Measurements from ENCODE around the gene MUC3A.

Gene MUC3A

DNA sequence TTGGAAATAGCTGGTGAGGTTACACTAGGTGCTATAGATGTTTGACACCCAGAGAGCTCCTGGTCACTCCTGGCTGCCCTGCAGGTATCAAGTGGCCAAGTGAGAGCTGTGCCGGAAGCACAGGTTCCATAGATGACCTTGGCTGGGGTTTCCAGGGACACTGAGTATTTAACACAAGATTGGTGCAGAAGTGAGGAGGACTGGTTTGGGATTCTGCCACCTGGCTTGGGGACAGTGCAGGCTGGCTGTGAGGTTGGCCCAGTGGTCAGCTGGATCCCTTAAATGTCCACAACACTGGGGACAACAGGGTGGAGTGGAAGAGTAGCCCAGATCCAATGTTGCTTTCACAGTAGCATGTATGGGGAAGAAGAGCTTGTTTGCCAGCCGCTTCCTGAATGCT is 48.4 kb upstream of the MUC3A start:
- H3K4me3 ChIP-seq (ENCODE audit: low read depth, low read length): no peak overlapping the region
- ChIA-PET POLR2A (no interaction called here), CTCF (interaction anchor here (2.2 to 3.9 kb wide), 2 partner anchors 158 to 176 kb away, joined by 7 to 22 read pairs; no protein-coding TSS in a partner anchor)
- no peak for TF ChIP-seq ZSCAN23 (tag by site-specific recombination; IDR thresholded peaks at IDR 0.05)
- TF ChIP-seq, protein P1, sequence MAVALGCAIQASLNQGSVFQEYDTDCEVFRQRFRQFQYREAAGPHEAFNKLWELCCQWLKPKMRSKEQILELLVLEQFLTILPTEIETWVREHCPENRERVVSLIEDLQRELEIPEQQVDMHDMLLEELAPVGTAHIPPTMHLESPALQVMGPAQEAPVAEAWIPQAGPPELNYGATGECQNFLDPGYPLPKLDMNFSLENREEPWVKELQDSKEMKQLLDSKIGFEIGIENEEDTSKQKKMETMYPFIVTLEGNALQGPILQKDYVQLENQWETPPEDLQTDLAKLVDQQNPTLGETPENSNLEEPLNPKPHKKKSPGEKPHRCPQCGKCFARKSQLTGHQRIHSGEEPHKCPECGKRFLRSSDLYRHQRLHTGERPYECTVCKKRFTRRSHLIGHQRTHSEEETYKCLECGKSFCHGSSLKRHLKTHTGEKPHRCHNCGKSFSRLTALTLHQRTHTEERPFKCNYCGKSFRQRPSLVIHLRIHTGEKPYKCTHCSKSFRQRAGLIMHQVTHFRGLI (tag by site-specific recombination; IDR thresholded peaks at IDR 0.05): no peak
- no peak for TF ChIP-seq ZNF530 (tag by site-specific recombination; IDR thresholded peaks at IDR 0.05; ENCODE audit: low read depth)
- TF ChIP-seq ZNF670 (tag by site-specific recombination; IDR thresholded peaks at IDR 0.05; ENCODE audit: low read depth): no peak
- no peak for TF ChIP-seq ZNF544 (tag by site-specific recombination; IDR thresholded peaks at IDR 0.05)
- TF ChIP-seq BCL11B (tag by site-specific recombination; IDR thresholded peaks at IDR 0.05; ENCODE audit: low read depth): no peak
- TF ChIP-seq ZFP41 (tag by site-specific recombination; IDR thresholded peaks at IDR 0.05; ENCODE audit: borderline replicate concordance): no peak
- no peak for TF ChIP-seq ZNF837 (tag by site-specific recombination; IDR thresholded peaks at IDR 0.05)
- no peak for TF ChIP-seq ZNF747 (tag by site-specific recombination; IDR thresholded peaks at IDR 0.05)
- TF ChIP-seq ZNF701 (tag by site-specific recombination; IDR thresholded peaks at IDR 0.05): no peak
- TF ChIP-seq, protein P2, sequence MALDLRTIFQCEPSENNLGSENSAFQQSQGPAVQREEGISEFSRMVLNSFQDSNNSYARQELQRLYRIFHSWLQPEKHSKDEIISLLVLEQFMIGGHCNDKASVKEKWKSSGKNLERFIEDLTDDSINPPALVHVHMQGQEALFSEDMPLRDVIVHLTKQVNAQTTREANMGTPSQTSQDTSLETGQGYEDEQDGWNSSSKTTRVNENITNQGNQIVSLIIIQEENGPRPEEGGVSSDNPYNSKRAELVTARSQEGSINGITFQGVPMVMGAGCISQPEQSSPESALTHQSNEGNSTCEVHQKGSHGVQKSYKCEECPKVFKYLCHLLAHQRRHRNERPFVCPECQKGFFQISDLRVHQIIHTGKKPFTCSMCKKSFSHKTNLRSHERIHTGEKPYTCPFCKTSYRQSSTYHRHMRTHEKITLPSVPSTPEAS (tag by site-specific recombination; IDR thresholded peaks at IDR 0.05): no peak
- no peak for TF ChIP-seq SALL2 (tag by site-specific recombination; IDR thresholded peaks at IDR 0.05; ENCODE audit: borderline replicate concordance)
- no peak for TF ChIP-seq KLF8 (tag by site-specific recombination; IDR thresholded peaks at IDR 0.05)
- TF ChIP-seq ZNF175 (tag by site-specific recombination; IDR thresholded peaks at IDR 0.05): no peak
- no peak for TF ChIP-seq ZBTB1 (tag by site-specific recombination; IDR thresholded peaks at IDR 0.05)
- TF ChIP-seq TCF7L2 (IDR thresholded peaks at IDR 0.05; ENCODE audit: borderline replicate concordance, low read depth, low read length): no peak
- no peak for TF ChIP-seq MYNN (tag by site-specific recombination; IDR thresholded peaks at IDR 0.05; ENCODE audit: borderline replicate concordance)
- TF ChIP-seq ZNF341 (tag by site-specific recombination; IDR thresholded peaks at IDR 0.05; ENCODE audit: low read depth): no peak
- no peak for TF ChIP-seq ZNF629 (tag by site-specific recombination; IDR thresholded peaks at IDR 0.05)
- TF ChIP-seq YY2 (tag by site-specific recombination; IDR thresholded peaks at IDR 0.05): no peak
- no peak overlapping the region for H3K27ac ChIP-seq (ENCODE audit: extremely low read depth, low read depth, low read length)
- H3K36me3 ChIP-seq (ENCODE audit: control insufficient read depth in 2 of 2, insufficient read depth in 1 of 2, low read length in 2 of 2): no peaks in the 10 kb centered on the region
- H3K4me1 ChIP-seq (ENCODE audit: control insufficient read depth, insufficient read depth, low read length): no peaks in the 10 kb centered on the region
- no peaks in the 10 kb centered on the region for H3K9me3 ChIP-seq (ENCODE audit: control insufficient read depth, insufficient read depth, low read depth, low read length)

DNA sequence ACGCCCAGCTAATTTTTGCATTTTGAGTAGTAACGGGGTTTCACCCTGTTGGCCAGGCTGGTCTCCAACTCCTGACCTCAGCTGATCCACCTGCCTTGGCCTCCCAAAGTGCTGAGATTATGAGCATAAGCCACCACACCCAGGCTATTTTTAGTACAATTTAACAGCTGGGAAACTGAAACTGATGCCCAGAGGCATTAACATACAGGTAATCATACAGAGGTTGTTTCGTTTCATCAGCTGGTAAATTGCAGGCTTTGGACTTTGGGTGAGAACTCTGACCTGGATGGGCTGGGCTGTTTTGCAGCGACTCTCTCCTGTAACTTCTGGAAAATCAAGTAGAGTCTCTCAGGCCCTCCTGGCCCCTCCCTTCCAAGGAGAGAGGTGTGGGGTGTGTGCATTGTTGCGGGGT is 47.4 kb upstream of the MUC3A start:
- ChIA-PET CTCF (interaction anchor here (0.5 to 3.9 kb wide), 3 partner anchors 157 to 290 kb away, joined by 3 to 22 read pairs (median 3); no protein-coding TSS in a partner anchor), POLR2A (no interaction called here)
- Histone ChIP-seq H3K4me3 (ENCODE audit: low read depth, low read length) (no peak overlapping the region), H3K27ac (ENCODE audit: extremely low read depth, low read depth, low read length) (no peak overlapping the region), H3K4me1 (ENCODE audit: control insufficient read depth, insufficient read depth, low read length) (no peaks in the 10 kb centered on the region), H3K9me3 (ENCODE audit: control insufficient read depth, insufficient read depth, low read depth, low read length) (no peaks in the 10 kb centered on the region), H3K36me3 (ENCODE audit: control insufficient read depth in 2 of 2, insufficient read depth in 1 of 2, low read length in 2 of 2) (no peaks in the 10 kb centered on the region)
- no peak for TF ChIP-seq ZNF114 (tag by site-specific recombination; IDR thresholded peaks at IDR 0.05)
- no peak for TF ChIP-seq ZNF211 (tag by site-specific recombination; IDR thresholded peaks at IDR 0.05; ENCODE audit: low read depth)
- no peak for TF ChIP-seq SETDB1 (IDR thresholded peaks at IDR 0.05; ENCODE audit: insufficient read length, low read length)
- no peak for TF ChIP-seq GLI4 (tag by site-specific recombination; IDR thresholded peaks at IDR 0.05)
- TF ChIP-seq ZNF221 (tag by site-specific recombination; IDR thresholded peaks at IDR 0.05; ENCODE audit: borderline replicate concordance): no peak
- TF ChIP-seq RBAK (tag by site-specific recombination; IDR thresholded peaks at IDR 0.05): no peak
- no peak for TF ChIP-seq ZNF777 (tag by site-specific recombination; IDR thresholded peaks at IDR 0.05; ENCODE audit: borderline replicate concordance)
- TF ChIP-seq, protein P3, sequence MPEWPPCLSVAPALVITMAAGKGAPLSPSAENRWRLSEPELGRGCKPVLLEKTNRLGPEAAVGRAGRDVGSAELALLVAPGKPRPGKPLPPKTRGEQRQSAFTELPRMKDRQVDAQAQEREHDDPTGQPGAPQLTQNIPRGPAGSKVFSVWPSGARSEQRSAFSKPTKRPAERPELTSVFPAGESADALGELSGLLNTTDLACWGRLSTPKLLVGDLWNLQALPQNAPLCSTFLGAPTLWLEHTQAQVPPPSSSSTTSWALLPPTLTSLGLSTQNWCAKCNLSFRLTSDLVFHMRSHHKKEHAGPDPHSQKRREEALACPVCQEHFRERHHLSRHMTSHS (tag by site-specific recombination; IDR thresholded peaks at IDR 0.05): no peak
- TF ChIP-seq, protein P4, sequence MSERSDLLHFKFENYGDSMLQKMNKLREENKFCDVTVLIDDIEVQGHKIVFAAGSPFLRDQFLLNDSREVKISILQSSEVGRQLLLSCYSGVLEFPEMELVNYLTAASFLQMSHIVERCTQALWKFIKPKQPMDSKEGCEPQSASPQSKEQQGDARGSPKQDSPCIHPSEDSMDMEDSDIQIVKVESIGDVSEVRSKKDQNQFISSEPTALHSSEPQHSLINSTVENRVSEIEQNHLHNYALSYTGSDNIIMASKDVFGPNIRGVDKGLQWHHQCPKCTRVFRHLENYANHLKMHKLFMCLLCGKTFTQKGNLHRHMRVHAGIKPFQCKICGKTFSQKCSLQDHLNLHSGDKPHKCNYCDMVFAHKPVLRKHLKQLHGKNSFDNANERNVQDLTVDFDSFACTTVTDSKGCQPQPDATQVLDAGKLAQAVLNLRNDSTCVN (tag by site-specific recombination; optimal IDR thresholded peaks at IDR 0.05): no peak
- no peak for TF ChIP-seq ZNF621 (tag by site-specific recombination; IDR thresholded peaks at IDR 0.05)

Measured in HEK293 (cell line).